ENCODE data around the gene USE1. TPM values are rescaled to one million over a fixed set of nuclear protein-coding genes. Genes with fewer than 3 reads are reported as not detected.
A peak's percentile ranks its signal among the peaks of the same experiment; 100 is the strongest.

Gene USE1
- total RNA-seq, 6 donors from 2014 or later = 21.6 to 49.3 (median 23.9) TPM

- Histone ChIP-seq H3K27ac (no peak overlapping the region), H3K36me3 (peaks cover 3 to 66% (median 52%) of the 10 kb centered on the region in 4 donors), H3K9me3 (no peaks in the 10 kb centered on the region), H3K27me3 (no peaks in the 10 kb centered on the region), H3K4me3 (no peak overlapping the region), H3K4me1 (peaks cover 7% of the 10 kb centered on the region in 4 donors)
- DNase-seq (no peak), ATAC-seq (ENCODE audit: low FRiP score in 2 of 2) (no peak)
- TF ChIP-seq CTCF (IDR thresholded peaks at IDR 0.05) (no peak), POLR2A (IDR thresholded peaks at IDR 0.05) (no peak), EP300 (IDR thresholded peaks at IDR 0.05) (no peak), POLR2AphosphoS5 (IDR thresholded peaks at IDR 0.05) (no peak)
- WGBS, 2 donors = 90 to 98% methylated on average over 13 to 14 of the region's 14 CpGs
These were observed 4.9 kb upstream of the USE1 start for GRCh38 chr19:17210296-17210695.

DNA sequence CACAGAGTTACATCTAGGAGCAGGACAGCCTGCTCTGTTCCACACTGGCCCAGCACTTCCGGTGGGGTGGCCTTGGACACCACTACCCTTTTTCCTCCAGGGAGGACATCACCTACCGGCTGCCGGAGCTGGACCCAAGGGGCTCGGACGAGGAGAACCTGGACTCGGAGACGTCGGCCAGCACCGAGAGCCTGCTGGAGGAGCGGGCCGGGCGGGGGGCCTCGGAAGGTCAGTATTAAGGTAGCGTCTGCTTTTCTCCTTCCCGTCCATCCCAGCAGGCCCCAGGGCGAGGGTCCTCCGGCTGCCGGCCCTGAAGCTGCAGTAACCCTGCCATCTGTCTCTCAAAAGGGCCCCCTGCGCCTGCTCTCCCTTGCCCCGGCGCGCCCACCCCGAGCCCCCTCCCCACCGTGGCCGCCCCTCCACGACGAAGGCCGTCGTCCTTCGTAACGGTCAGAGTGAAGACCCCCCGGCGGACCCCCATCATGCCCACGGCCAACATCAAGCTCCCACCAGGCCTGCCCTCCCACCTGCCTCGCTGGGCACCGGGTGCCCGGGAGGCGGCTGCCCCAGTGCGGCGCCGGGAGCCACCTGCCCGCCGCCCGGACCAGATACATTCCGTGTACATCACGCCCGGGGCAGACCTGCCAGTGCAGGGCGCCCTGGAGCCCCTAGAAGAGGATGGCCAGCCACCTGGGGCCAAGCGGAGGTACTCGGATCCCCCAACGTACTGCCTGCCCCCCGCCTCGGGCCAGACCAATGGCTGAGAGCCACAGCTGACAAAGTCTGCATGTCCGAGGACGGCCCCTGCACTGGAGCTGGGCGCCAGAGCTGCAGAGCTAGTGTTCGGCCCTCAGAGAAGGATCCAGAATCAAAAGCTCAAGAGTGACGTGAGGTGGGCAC lies 3.4 kb upstream of the USE1 start:
- DNase-seq (no peak), ATAC-seq (ENCODE audit: low FRiP score in 2 of 2) (no peak)
- no peak overlapping the region for H3K4me3 ChIP-seq
- H3K27me3 ChIP-seq = no peaks in the 10 kb centered on the region
- TF ChIP-seq POLR2A (IDR thresholded peaks at IDR 0.05) (no peak), POLR2AphosphoS5 (IDR thresholded peaks at IDR 0.05) (no peak), EP300 (IDR thresholded peaks at IDR 0.05) (no peak), CTCF (IDR thresholded peaks at IDR 0.05) (no peak)
- no peak overlapping the region for H3K27ac ChIP-seq
- H3K9me3 ChIP-seq = no peaks in the 10 kb centered on the region
- H3K4me1 ChIP-seq = peaks cover 14 to 17% (median 15%) of the 10 kb centered on the region in 4 donors
- H3K36me3 ChIP-seq = peaks cover 3 to 53% (median 37%) of the 10 kb centered on the region in 4 donors
- 93% methylated on average over 8 to 57 of the region's 58 CpGs for WGBS, 2 donors

- no peak for TF ChIP-seq EP300 (IDR thresholded peaks at IDR 0.05)
- DNase-seq (no peak), ATAC-seq (ENCODE audit: low FRiP score in 2 of 2) (no peak)
- WGBS, 2 donors = 87 to 96% methylated on average over 4 to 5 of the region's 5 CpGs
- no peaks in the 10 kb centered on the region for H3K9me3 ChIP-seq
- no peaks in the 10 kb centered on the region for H3K27me3 ChIP-seq
- no peak overlapping the region for H3K27ac ChIP-seq
- peaks cover 14 to 17% (median 15%) of the 10 kb centered on the region in 4 donors for H3K4me1 ChIP-seq
- peaks cover 8 to 64% (median 46%) of the 10 kb centered on the region in 4 donors for H3K36me3 ChIP-seq
- H3K4me3 ChIP-seq = no peak overlapping the region
These were observed 1.8 kb upstream of the USE1 start for GRCh38 chr19:17213334-17213733.

DNA sequence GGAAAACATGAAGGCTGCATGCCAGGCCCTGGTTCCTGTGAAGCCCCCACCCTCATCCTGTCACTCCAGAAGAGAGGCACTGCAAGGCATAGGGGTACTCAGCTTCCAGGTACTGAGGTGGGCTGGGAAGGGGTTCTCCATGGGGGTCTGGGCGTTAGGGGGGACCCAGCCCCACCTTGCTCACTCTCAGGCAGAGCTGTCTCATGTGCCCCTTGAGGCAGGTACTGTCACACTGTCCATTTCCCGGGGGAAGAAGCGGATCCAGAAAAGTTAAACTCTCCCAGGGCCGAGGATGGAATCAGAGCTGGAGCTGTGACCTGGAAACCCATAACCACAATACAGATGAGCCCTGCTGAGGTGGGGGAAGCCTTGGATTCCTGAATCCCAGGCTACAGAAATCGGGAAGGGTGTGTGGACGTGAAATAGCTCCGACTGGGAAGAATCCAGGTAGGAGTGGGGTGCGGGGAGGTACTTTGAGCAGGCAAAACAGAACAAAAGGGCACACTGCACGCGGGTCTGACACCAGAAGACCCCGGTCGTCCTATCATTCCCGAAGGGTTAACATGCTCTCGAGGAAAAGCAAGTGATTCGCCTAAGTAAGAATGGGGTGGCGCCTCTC lies 540 bp upstream of the USE1 start:
- Histone ChIP-seq H3K4me3 (peak overlapping the region; percentile 67 to 85 (median 78)), H3K36me3 (peaks cover 8 to 60% (median 47%) of the 10 kb centered on the region in 4 donors), H3K4me1 (peaks cover 14 to 17% (median 15%) of the 10 kb centered on the region in 4 donors), H3K27ac (peak overlapping the region; percentile 93 to 99 (median 96)), H3K27me3 (no peaks in the 10 kb centered on the region), H3K9me3 (no peaks in the 10 kb centered on the region)
- WGBS, 2 donors = 33% methylated on average over 15 to 16 of the region's 16 CpGs
- no peak for TF ChIP-seq CTCF (IDR thresholded peaks at IDR 0.05)
- no peak for TF ChIP-seq POLR2A (IDR thresholded peaks at IDR 0.05)
- TF ChIP-seq EP300 (IDR thresholded peaks at IDR 0.05) = no peak
- TF ChIP-seq POLR2AphosphoS5 (IDR thresholded peaks at IDR 0.05) = no peak
- DNase-seq (no peak), ATAC-seq (ENCODE audit: low FRiP score in 2 of 2) (no peak)

- H3K27ac ChIP-seq = peak overlapping the region in 2 of 4 donors; percentile 95 to 96
- no peaks in the 10 kb centered on the region for H3K27me3 ChIP-seq
- ATAC-seq (ENCODE audit: low FRiP score in 2 of 2) = no peak
- WGBS, 2 donors = 85 to 91% methylated on average over 8 to 12 of the region's 13 CpGs
- TF ChIP-seq CTCF (IDR thresholded peaks at IDR 0.05) = no peak
- TF ChIP-seq POLR2AphosphoS5 (IDR thresholded peaks at IDR 0.05) = no peak
- TF ChIP-seq POLR2A (IDR thresholded peaks at IDR 0.05) = no peak
- TF ChIP-seq EP300 (IDR thresholded peaks at IDR 0.05) = no peak
- DNase-seq = no peak
- H3K4me1 ChIP-seq = peaks cover 14 to 17% (median 15%) of the 10 kb centered on the region in 4 donors
- no peaks in the 10 kb centered on the region for H3K9me3 ChIP-seq
- peaks cover 8 to 46% (median 33%) of the 10 kb centered on the region in 4 donors for H3K36me3 ChIP-seq
- H3K4me3 ChIP-seq = peak overlapping the region in 3 of 4 donors; percentile 67 to 79 (median 77)
These were observed 1.0 kb downstream of the USE1 start for GRCh38 chr19:17216058-17216670.

Data from upper lobe of left lung (tissue), 6 donors.